B cell (primary cell): ENCODE results near the gene NKAIN2.

Experiments used
- EZH2 ChIP-seq: IDR thresholded peaks from 2 replicates; pipeline ENCODE4 v1.6.1; 2012; ENCODE audit warnings: borderline replicate concordance, low read depth, mild to moderate bottlenecking, moderate library complexity, low read length; ENCODE audit not compliant: insufficient read depth, poor library complexity, severe bottlenecking
- TF ChIP-seq, protein P1 (sequence below): fragments of 200-600 bp; IDR thresholded peaks from one replicate; pipeline ENCODE4 v1.8.0; 2022; ENCODE audit warnings: antibody characterized with exemption, mild to moderate bottlenecking

DNA sequence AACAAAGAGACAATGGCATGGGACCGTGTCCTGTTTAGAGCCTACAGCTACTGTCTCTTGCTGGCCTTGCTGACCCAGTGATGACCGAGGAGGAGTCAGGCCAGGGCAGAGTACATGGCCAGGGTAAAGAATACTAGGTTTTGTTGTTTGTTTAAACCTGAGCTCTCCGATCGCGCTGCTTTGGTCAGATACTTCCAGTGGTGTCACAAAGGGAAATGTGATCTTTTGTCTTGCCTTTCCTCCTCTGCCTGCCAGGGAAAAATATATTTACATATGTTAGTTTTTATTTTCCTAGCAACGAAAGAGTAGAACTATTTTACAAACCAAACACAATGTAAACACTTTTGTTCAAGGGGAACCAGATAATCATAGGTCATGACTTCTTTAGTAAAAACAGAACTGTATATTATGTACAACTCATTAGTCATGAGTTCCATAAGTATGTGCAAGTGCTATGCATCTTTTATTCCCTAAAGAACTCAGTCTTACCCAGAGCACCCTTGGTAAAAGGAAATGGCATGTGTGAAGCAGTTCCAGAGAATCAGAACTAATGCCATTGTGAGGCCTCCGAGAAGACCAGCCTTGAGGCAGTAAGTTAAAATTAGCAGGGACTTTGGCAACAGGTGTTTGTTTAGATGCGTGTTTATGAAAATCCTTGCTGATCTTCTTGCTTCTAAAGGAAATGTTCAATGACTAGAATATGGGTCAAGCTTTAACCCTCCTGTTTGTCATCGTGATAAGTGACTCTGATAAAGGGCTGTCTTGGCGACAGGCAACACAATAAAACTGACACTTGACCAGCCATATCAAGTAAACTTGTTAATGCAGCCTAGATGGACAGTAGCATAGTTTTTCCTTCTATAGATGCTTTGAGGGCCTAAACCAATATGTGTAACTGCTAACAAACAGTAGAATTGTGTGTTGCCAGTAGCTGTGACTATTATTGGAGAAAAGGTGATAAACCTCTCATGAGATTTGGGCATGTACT is 204.6 kb downstream of the NKAIN2 start:
- TF ChIP-seq EZH2: no peak
- TF ChIP-seq, protein P1, sequence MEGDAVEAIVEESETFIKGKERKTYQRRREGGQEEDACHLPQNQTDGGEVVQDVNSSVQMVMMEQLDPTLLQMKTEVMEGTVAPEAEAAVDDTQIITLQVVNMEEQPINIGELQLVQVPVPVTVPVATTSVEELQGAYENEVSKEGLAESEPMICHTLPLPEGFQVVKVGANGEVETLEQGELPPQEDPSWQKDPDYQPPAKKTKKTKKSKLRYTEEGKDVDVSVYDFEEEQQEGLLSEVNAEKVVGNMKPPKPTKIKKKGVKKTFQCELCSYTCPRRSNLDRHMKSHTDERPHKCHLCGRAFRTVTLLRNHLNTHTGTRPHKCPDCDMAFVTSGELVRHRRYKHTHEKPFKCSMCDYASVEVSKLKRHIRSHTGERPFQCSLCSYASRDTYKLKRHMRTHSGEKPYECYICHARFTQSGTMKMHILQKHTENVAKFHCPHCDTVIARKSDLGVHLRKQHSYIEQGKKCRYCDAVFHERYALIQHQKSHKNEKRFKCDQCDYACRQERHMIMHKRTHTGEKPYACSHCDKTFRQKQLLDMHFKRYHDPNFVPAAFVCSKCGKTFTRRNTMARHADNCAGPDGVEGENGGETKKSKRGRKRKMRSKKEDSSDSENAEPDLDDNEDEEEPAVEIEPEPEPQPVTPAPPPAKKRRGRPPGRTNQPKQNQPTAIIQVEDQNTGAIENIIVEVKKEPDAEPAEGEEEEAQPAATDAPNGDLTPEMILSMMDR: no peak
